Calu3 (cell line): ENCODE data around the gene CER1. TPM values are rescaled to one million over a fixed set of nuclear protein-coding genes. Genes with fewer than 3 reads are reported as not detected.

Experiments
- BruUV-seq: library from RNA; stranded (reverse); fragments of 400-500 nt; replicated peaks from 2 replicates; lab custom pipeline; 2021; lab: Mats Ljungman, UMichigan
- CTCF ChIA-PET: fragments of 300-600 bp; sonication (Branson Sonifier 250); formaldehyde crosslinking; loops from one replicate; lab custom pipeline; 2022; ENCODE audit warnings: antibody characterized with exemption; lab: Charles Lee
- DNase-seq: peaks from one replicate; pipeline ENCODE4 v3.0.0; 2022
- H3K27ac Mint-ChIP-seq: one replicate; pipeline ENCODE4 v1.8.0; 2022; ENCODE audit warnings: mixed read lengths; ENCODE audit not compliant: unreplicated experiment
- H3K27me3 Mint-ChIP-seq: one replicate; pipeline ENCODE4 v1.8.0; 2022; ENCODE audit warnings: mixed read lengths; ENCODE audit not compliant: unreplicated experiment
- H3K36me3 Mint-ChIP-seq: one replicate; pipeline ENCODE4 v1.8.0; 2022; ENCODE audit warnings: mild to moderate bottlenecking, moderate library complexity, mixed read lengths; ENCODE audit not compliant: insufficient read depth, unreplicated experiment
- H3K4me1 Mint-ChIP-seq: one replicate; pipeline ENCODE4 v1.8.0; 2022; ENCODE audit warnings: mild to moderate bottlenecking, low read depth, mixed read lengths; ENCODE audit not compliant: unreplicated experiment
- H3K4me3 Mint-ChIP-seq: one replicate; pipeline ENCODE4 v1.8.0; 2022; ENCODE audit warnings: mild to moderate bottlenecking, low read depth, moderate library complexity, mixed read lengths; ENCODE audit not compliant: unreplicated experiment
- H3K9me3 Mint-ChIP-seq: one replicate; pipeline ENCODE4 v1.8.0; 2022; ENCODE audit warnings: low read depth, mixed read lengths; ENCODE audit not compliant: unreplicated experiment
- intact Hi-C: fragments of 100-400 bp; cut with micrococcal nuclease; formaldehyde crosslinking; loops from one replicate; pipeline ENCODE4 v1.10.0; 2022; ENCODE audit not compliant: unreplicated experiment
- total RNA-seq: library from RNA; stranded (reverse); gene quantifications from 2 replicates; pipeline ENCODE4 v1.2.3, GENCODE V29; 2022
- TF ChIP-seq, protein P1 (sequence below): fragments of 200-600 bp; IDR thresholded peaks from one replicate; pipeline ENCODE4 v1.8.0; 2022; ENCODE audit warnings: antibody characterized with exemption; ENCODE audit not compliant: unreplicated experiment

The CER1 gene
- total RNA-seq, 1 experiment from 2014 or later: not detected

DNA sequence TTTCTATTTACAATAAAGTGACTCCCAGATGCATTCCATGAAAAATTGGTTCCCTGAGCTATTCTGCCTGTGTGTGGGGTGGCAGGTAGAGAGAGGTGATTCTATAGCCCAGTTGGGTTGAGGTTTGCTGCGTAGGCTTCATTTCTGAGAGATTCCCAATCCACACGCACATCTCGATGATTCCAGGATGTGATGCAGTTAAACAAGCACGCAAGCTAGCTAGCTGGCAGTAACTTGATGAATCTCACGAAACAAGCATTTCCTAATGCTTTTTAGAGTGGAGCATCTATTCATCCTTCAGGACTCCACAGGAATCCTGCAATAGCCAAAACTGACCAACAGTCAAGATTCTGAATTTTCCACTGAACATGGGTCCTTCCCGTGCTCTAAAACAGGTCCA lies 43.8 kb upstream of the CER1 start:
- CTCF ChIA-PET: no interaction called here

DNA sequence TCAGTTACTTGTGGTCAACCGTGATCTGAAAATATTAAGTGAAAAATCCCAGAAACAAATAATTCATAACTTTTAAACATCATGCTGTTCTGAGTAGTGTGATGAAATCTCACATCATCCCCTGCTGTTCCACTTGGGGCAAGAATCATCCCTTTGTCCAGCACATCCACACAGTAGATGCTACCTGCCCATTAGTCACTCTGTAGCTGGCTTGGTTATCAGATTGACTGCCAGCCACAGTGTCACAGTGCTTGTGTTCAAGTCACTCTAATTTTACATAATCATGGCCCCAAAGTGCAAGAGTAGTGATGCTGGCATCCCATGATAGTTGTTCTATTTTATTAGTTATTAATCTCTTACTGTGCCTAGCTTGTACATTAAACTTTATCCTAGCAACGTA lies 39.1 kb upstream of the CER1 start:
- intact Hi-C loops: no loop called here

More for the DNA sequence above, 43.8 kb upstream of the CER1 start:
- H3K27me3 Mint-ChIP-seq: peaks cover 34% of the 10 kb centered on the region
- no peaks in the 10 kb centered on the region for H3K4me1 Mint-ChIP-seq
- DNase-seq: no peak
- intact Hi-C loops: loop anchor here (5.0 kb wide), 1 partner anchor 1554 kb away; no protein-coding TSS in a partner anchor
- H3K9me3 Mint-ChIP-seq: no peaks in the 10 kb centered on the region
- H3K4me3 Mint-ChIP-seq: no peak overlapping the region
- TF ChIP-seq, protein P1, sequence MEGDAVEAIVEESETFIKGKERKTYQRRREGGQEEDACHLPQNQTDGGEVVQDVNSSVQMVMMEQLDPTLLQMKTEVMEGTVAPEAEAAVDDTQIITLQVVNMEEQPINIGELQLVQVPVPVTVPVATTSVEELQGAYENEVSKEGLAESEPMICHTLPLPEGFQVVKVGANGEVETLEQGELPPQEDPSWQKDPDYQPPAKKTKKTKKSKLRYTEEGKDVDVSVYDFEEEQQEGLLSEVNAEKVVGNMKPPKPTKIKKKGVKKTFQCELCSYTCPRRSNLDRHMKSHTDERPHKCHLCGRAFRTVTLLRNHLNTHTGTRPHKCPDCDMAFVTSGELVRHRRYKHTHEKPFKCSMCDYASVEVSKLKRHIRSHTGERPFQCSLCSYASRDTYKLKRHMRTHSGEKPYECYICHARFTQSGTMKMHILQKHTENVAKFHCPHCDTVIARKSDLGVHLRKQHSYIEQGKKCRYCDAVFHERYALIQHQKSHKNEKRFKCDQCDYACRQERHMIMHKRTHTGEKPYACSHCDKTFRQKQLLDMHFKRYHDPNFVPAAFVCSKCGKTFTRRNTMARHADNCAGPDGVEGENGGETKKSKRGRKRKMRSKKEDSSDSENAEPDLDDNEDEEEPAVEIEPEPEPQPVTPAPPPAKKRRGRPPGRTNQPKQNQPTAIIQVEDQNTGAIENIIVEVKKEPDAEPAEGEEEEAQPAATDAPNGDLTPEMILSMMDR: no peak
- H3K27ac Mint-ChIP-seq: no peak overlapping the region
- no peaks in the 10 kb centered on the region for H3K36me3 Mint-ChIP-seq
- BruUV-seq: no TSS peak

DNA sequence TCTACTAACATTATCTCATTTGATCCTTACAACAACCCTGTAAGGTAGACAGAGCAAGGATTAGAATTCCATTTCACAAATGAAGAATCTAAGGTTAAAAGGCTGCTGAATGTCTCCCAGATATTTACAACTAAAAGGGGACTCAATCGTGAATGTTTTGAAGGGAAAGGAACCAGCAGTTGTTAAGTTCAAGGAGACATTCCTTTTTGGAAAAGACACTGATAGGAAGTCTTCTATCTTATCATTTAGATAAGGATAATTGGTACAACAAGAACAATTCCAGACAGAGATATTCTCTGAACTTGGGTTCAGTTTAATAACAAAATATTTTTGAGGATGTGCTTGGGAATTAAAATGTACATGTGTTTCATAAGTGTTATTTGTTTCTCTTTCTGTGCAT lies 37.5 kb upstream of the CER1 start:
- Mint-ChIP-seq H3K36me3 (no peaks in the 10 kb centered on the region), H3K4me3 (no peak overlapping the region), H3K27me3 (peaks cover 38% of the 10 kb centered on the region), H3K27ac (no peak overlapping the region), H3K9me3 (no peaks in the 10 kb centered on the region), H3K4me1 (no peaks in the 10 kb centered on the region)
- CTCF ChIA-PET: no interaction called here
- DNase-seq: no peak
- intact Hi-C loops: no loop called here
- BruUV-seq: no TSS peak
- TF ChIP-seq, protein P1: no peak

More for the DNA sequence above, 39.1 kb upstream of the CER1 start:
- TF ChIP-seq, protein P1: no peak
- BruUV-seq: no TSS peak
- no peak for DNase-seq
- H3K4me3 Mint-ChIP-seq: no peak overlapping the region
- H3K4me1 Mint-ChIP-seq: no peaks in the 10 kb centered on the region
- H3K27me3 Mint-ChIP-seq: peaks cover 38% of the 10 kb centered on the region
- no peaks in the 10 kb centered on the region for H3K36me3 Mint-ChIP-seq
- H3K9me3 Mint-ChIP-seq: no peaks in the 10 kb centered on the region
- CTCF ChIA-PET: no interaction called here
- H3K27ac Mint-ChIP-seq: no peak overlapping the region

DNA sequence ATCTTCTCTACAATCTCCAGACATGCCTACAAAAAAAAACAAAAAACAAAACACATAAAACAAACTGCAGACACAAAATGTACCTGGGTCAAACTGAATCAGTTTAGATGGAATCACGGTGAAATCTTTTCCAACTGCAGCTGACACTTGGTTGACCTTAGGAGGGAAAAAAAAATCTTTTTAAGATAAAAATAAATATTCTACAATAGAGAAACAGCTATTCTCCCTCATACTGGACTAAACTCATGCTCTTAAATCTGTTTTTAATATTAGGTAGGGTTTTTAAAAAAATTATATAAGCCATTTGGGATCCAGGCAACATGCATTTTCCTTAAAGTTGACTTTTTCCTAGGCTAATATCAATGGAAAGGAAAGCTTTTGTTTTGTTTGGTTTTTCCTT lies 33.8 kb upstream of the CER1 start:
- peaks cover 21% of the 10 kb centered on the region for H3K27me3 Mint-ChIP-seq
- no peaks in the 10 kb centered on the region for H3K4me1 Mint-ChIP-seq
- H3K4me3 Mint-ChIP-seq: no peak overlapping the region
- intact Hi-C loops: no loop called here
- no peak for DNase-seq
- TF ChIP-seq, protein P1: no peak
- CTCF ChIA-PET: no interaction called here
- no TSS peak for BruUV-seq
- no peak overlapping the region for H3K27ac Mint-ChIP-seq
- no peaks in the 10 kb centered on the region for H3K36me3 Mint-ChIP-seq
- no peaks in the 10 kb centered on the region for H3K9me3 Mint-ChIP-seq
